K562 (cell line): ENCODE measurements around the gene CD47. TPM values are rescaled to one million over a fixed set of nuclear protein-coding genes. Genes with fewer than 3 reads are reported as not detected.

ENCODE experiments used
- ATAC-seq: fragments of 200-7000 bp; cut with Tn5 transposase; 3 replicates; pipeline ENCODE4 v1.9.1; 2020; ENCODE audit warnings: moderate library complexity
- BruUV-seq: library from RNA; stranded (reverse); fragments of 400-500 nt; replicated peaks from 2 replicates; lab custom pipeline; 2021; lab: Mats Ljungman, UMichigan
- CTCF ChIA-PET: fragments of 300-600 bp; formaldehyde crosslinking; extraction: SDS; loops from one replicate; lab custom pipeline; 2021; ENCODE audit warnings: low intra/inter-chr PET ratio; lab: Yijun Ruan, JAX
- POLR2A ChIA-PET: fragments of 300-600, 350-650 bp; sonication (Branson Sonifier 250); formaldehyde crosslinking; extraction: SDS; loops from one replicate; lab custom pipeline; 2021; ENCODE audit warnings: antibody characterized with exemption, inconsistent platforms; lab: Yijun Ruan, JAX
- DNase-seq, 4 experiments: peaks; one replicate each; pipeline versions ENCODE4 v3.0.0 to v3.0.0-alpha.2; 2011 to 2018; ENCODE audit warnings: low spot score in 3 of 4, mixed read lengths in 3 of 4; ENCODE audit errors: extremely low read depth in 1 of 4
- FAIRE-seq: peaks from 2 replicates; lab custom pipeline; 2011; peaks lifted over from hg19 to GRCh38; lab: Jason Lieb, UNC
- H2AFZ ChIP-seq: 2 replicates; pipeline ENCODE4 v1.6.0; 2011; ENCODE audit warnings: low read depth, low read length, control low read depth, inconsistent platforms
- H3K27ac ChIP-seq: fragments of 200-600 bp; 3 replicates; pipeline ENCODE4 v1.8.0; 2011; ENCODE audit warnings: low read depth, mild to moderate bottlenecking, control low read depth, inconsistent platforms, low read length, moderate library complexity, mixed read lengths; ENCODE audit errors: extremely low read depth
- H3K27me3 ChIP-seq, 2 experiments: fragments of 300-600 bp in 1 of 2; 2 replicates in 1 of 2; 3 replicates in 1 of 2; pipeline versions ENCODE4 v1.6.0 to v1.8.0; 2011; ENCODE audit warnings: inconsistent platforms in 2 of 2, low read length in 2 of 2, mild to moderate bottlenecking in 1 of 2, mixed read lengths in 1 of 2, moderate library complexity in 1 of 2; ENCODE audit not compliant: control insufficient read depth in 2 of 2, insufficient read depth in 2 of 2
- H3K36me3 ChIP-seq: fragments of 300-600 bp; 3 replicates; pipeline ENCODE4 v1.8.0; 2011; ENCODE audit warnings: mild to moderate bottlenecking, low read length, inconsistent platforms; ENCODE audit not compliant: control insufficient read depth, insufficient read depth
- H3K4me1 ChIP-seq, 2 experiments: fragments of 200-600 bp in 1 of 2; replicated peaks in 1 of 2; 2 replicates in 1 of 2; 3 replicates in 1 of 2; pipeline versions ENCODE4 v1.5.1 to v1.8.0; 2011; ENCODE audit warnings: inconsistent platforms in 2 of 2, low read length in 2 of 2, mild to moderate bottlenecking in 1 of 2, mixed read lengths in 1 of 2, moderate library complexity in 1 of 2; ENCODE audit not compliant: control insufficient read depth in 2 of 2, insufficient read depth in 2 of 2
- H3K4me2 ChIP-seq: 2 replicates; pipeline ENCODE4 v1.6.1; 2011; ENCODE audit warnings: low read length, control low read depth, inconsistent platforms, mixed read lengths; ENCODE audit not compliant: insufficient read depth
- H3K4me3 ChIP-seq: fragments of 200-600 bp; sonication (generic), shearing (Covaris generic); 2 replicates; pipeline ENCODE4 v1.5.1; 2016; ENCODE audit warnings: control low read depth, inconsistent platforms
- H3K79me2 ChIP-seq: fragments of 200-600 bp; 3 replicates; pipeline ENCODE4 v1.8.0; 2011; ENCODE audit warnings: low read length, inconsistent platforms; ENCODE audit not compliant: control insufficient read depth, insufficient read depth
- H3K9ac ChIP-seq, 2 experiments: 2 replicates each; pipeline versions ENCODE4 v1.6.0 to v1.6.1; 2011; ENCODE audit warnings: low read depth in 2 of 2, low read length in 2 of 2, control low read depth in 1 of 2, inconsistent platforms in 1 of 2, mild to moderate bottlenecking in 1 of 2, mixed read lengths in 1 of 2; ENCODE audit not compliant: insufficient read depth in 1 of 2
- H3K9me1 ChIP-seq: one replicate; pipeline ENCODE4 v1.6.0; 2011; ENCODE audit warnings: inconsistent platforms, mild to moderate bottlenecking, low read length, moderate library complexity; ENCODE audit not compliant: control insufficient read depth, insufficient read depth
- H3K9me3 ChIP-seq: replicated peaks from 2 replicates; pipeline ENCODE4 v1.5.1; 2011; ENCODE audit warnings: low read depth, low read length, inconsistent platforms; ENCODE audit not compliant: control insufficient read depth, insufficient read depth
- H4K20me1 ChIP-seq: replicated peaks from 2 replicates; pipeline ENCODE4 v1.6.1; 2011; ENCODE audit warnings: low read length, inconsistent platforms, mixed read lengths; ENCODE audit not compliant: control insufficient read depth, insufficient read depth
- FOXK1 ChIP-seq: sonication (generic); formaldehyde crosslinking; IDR thresholded peaks from 2 replicates; pipeline ENCODE4 v1.8.0; 2022; ENCODE audit warnings: missing genetic modification reagents, mild to moderate bottlenecking, borderline replicate concordance
- PHF20 ChIP-seq: fragments of 450-650 bp; IDR thresholded peaks from 2 replicates; pipeline ENCODE4 v1.6.1; 2018; ENCODE audit not compliant: partially characterized antibody
- PHTF2 ChIP-seq: fragments of 250-450 bp; sonication (Bioruptor Pico); IDR thresholded peaks from 2 replicates; pipeline ENCODE4 v1.5.0; 2021; ENCODE audit warnings: mild to moderate bottlenecking
- STAT5A ChIP-seq: IDR thresholded peaks from 2 replicates; pipeline ENCODE4 v1.6.1; 2012; ENCODE audit warnings: low read length, inconsistent platforms, borderline replicate concordance
- ZNF311 ChIP-seq: fragments of 250-450 bp; sonication (Bioruptor Pico); IDR thresholded peaks from 2 replicates; pipeline ENCODE4 v1.4.0; 2020; ENCODE audit warnings: mild to moderate bottlenecking, moderate library complexity
- WGBS: fragments of 100-300 bp; shearing (Covaris generic); methylation state at CpG from one replicate; pipeline ENCODE4 v1.1.6; 2016; ENCODE audit warnings: low coverage, mixed read lengths; ENCODE audit not compliant: insufficient coverage; ENCODE audit errors: missing lambda C conversion rate; 5-methylcytosine and 5-hydroxymethylcytosine counted together
- in situ Hi-C: fragments of 300-500 bp; cut with MboI; formaldehyde crosslinking; loops from 4 replicates; pipeline ENCODE4 v1.15.0; 2018; ENCODE audit warnings: inconsistent platforms, mixed read lengths
- intact Hi-C: fragments of 100-400 bp; cut with micrococcal nuclease; formaldehyde crosslinking; loops from 2 replicates; pipeline ENCODE4 v1.14.2; 2022
- polyA plus RNA-seq, 8 experiments: library from polyadenylated mRNA; depleted of rRNA in 4 of 8; stranded (reverse) in 5 of 8; unstranded in 3 of 8; fragments of >200 nt; fragmentation: Nextera tagmentation in 2 of 8; fragmentation: Illumina TruSeq in 1 of 8; extraction: Ambion mirVana in 2 of 8; extraction: Trizol in 1 of 8; gene quantifications; 2 replicates each; pipeline versions ENCODE4 v1.2.1 to v1.2.3, GENCODE V29; 2011 to 2014; ENCODE audit warnings: inconsistent platforms in 1 of 8, missing spikeins in 1 of 8
- total RNA-seq, 7 experiments: library from RNA; depleted of rRNA in 6 of 7; stranded (reverse); fragments of >200 nt in 6 of 7; fragmentation: Illumina TruSeq in 2 of 7; extraction: Trizol in 2 of 7; gene quantifications; 2 replicates each; pipeline versions ENCODE4 v1.2.1 to v1.2.3, GENCODE V29; 2011 to 2021; ENCODE audit warnings: low replicate concordance in 1 of 7
- TF ChIP-seq, protein P1 (sequence below): IDR thresholded peaks from 2 replicates; pipeline ENCODE4 v1.6.1; 2011; ENCODE audit warnings: borderline replicate concordance, low read depth, mild to moderate bottlenecking, moderate library complexity, low read length; ENCODE audit not compliant: insufficient read depth, poor library complexity, severe bottlenecking
- TF ChIP-seq, protein P2 (sequence below), 2 experiments: fragments of 200-800 bp in 1 of 2; sonication (Bioruptor generic) in 1 of 2; sonication (generic) in 1 of 2; formaldehyde crosslinking in 1 of 2; IDR thresholded peaks in 1 of 2; conservative IDR thresholded peaks in 1 of 2; 2 replicates each; pipeline versions ENCODE4 v1.5.0 to v1.6.1; 2016 to 2020; ENCODE audit warnings: missing compliant biosample characterization in 1 of 2, missing genetic modification characterization in 1 of 2, missing genetic modification reagents in 1 of 2

The CD47 gene
- total and polyA plus RNA-seq, 9 of the 15 experiments (the other 6 are each of a cell fraction or from before 2014, with no cell fraction given), result 10.2 to 62.6 (median 36.3) TPM

DNA sequence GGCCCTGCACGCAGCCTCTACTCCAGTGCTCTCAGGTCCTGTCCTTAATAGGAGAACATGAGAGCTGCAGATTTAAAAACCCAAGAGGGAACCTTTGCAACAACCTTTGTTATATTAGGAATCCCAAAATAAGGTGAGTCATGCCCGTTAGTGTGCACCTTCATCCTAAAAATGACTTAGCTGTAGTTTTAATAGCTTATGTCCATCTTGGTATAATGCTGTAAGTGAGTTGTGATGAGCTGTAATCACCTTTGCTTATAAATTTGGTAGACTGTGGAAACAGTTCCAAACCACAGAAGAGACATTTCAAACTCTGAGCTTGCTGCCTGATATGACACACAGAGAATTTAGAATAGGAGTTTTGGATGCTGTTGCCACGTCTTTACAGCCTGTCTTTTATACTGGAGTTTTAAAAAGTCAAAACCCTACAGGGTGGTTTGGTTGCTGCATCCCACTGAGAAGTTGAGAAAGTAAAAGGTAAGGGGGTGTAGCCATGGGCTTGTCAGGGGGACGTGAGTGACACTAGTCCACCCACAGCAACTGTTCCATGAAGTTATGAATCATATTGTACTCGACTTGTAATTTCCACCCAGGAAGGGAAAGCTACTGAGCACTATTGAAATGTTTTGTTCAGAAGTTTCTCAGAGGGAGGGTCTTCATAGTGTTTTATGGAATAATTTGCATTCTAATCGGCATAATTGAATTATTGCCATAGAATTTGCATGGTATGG lies 27.4 kb upstream of the CD47 start:
- no peaks in the 10 kb centered on the region for H3K36me3 ChIP-seq
- TF ChIP-seq, protein P1, sequence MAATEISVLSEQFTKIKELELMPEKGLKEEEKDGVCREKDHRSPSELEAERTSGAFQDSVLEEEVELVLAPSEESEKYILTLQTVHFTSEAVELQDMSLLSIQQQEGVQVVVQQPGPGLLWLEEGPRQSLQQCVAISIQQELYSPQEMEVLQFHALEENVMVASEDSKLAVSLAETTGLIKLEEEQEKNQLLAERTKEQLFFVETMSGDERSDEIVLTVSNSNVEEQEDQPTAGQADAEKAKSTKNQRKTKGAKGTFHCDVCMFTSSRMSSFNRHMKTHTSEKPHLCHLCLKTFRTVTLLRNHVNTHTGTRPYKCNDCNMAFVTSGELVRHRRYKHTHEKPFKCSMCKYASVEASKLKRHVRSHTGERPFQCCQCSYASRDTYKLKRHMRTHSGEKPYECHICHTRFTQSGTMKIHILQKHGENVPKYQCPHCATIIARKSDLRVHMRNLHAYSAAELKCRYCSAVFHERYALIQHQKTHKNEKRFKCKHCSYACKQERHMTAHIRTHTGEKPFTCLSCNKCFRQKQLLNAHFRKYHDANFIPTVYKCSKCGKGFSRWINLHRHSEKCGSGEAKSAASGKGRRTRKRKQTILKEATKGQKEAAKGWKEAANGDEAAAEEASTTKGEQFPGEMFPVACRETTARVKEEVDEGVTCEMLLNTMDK, result no peak
- TF ChIP-seq PHTF2 (CRISPR knock-in tag), result no peak
- no peak for TF ChIP-seq STAT5A
- TF ChIP-seq, protein P2, sequence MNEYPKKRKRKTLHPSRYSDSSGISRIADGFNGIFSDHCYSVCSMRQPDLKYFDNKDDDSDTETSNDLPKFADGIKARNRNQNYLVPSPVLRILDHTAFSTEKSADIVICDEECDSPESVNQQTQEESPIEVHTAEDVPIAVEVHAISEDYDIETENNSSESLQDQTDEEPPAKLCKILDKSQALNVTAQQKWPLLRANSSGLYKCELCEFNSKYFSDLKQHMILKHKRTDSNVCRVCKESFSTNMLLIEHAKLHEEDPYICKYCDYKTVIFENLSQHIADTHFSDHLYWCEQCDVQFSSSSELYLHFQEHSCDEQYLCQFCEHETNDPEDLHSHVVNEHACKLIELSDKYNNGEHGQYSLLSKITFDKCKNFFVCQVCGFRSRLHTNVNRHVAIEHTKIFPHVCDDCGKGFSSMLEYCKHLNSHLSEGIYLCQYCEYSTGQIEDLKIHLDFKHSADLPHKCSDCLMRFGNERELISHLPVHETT (CRISPR knock-in tag; conservative IDR thresholded peaks at IDR 0.05 in 1 of 2, IDR thresholded peaks at IDR 0.05 in 1 of 2), result no peak
- TF ChIP-seq FOXK1 (CRISPR knock-in tag), result no peak
- no peak for TF ChIP-seq PHF20
- TF ChIP-seq ZNF311 (CRISPR knock-in tag), result no peak
- TF ChIP-seq, all 486 proteins: peak for 0
- H3K4me3 ChIP-seq, result no peak overlapping the region
- DNase-seq (no peak), FAIRE-seq (no peak), ATAC-seq (no peak)
- intact Hi-C loops (no loop called here), in situ Hi-C loops (no loop called here)
- no peak overlapping the region for H3K27ac ChIP-seq
- BruUV-seq, result no TSS peak
- CTCF ChIA-PET, result no interaction called here
- no peaks in the 10 kb centered on the region for H4K20me1 ChIP-seq
- no peaks in the 10 kb centered on the region for H3K9me1 ChIP-seq
- H3K79me2 ChIP-seq, result no peaks in the 10 kb centered on the region
- H3K9ac ChIP-seq, result no peak overlapping the region
- WGBS, result 52% methylated on average over 6 of the region's 6 CpGs
- peak overlapping the region; percentile 39; the same call in 1 of the 2 replicates for H2AFZ ChIP-seq
- H3K27me3 ChIP-seq, result no peaks in the 10 kb centered on the region
- POLR2A ChIA-PET, result no interaction called here
- peaks cover 11 to 30% of the 10 kb centered on the region in 2 experiments for H3K4me1 ChIP-seq
- no peak overlapping the region for H3K4me2 ChIP-seq
- no peaks in the 10 kb centered on the region for H3K9me3 ChIP-seq
